ENCODE data around the gene SLC2A8.

Gene SLC2A8

DNA sequence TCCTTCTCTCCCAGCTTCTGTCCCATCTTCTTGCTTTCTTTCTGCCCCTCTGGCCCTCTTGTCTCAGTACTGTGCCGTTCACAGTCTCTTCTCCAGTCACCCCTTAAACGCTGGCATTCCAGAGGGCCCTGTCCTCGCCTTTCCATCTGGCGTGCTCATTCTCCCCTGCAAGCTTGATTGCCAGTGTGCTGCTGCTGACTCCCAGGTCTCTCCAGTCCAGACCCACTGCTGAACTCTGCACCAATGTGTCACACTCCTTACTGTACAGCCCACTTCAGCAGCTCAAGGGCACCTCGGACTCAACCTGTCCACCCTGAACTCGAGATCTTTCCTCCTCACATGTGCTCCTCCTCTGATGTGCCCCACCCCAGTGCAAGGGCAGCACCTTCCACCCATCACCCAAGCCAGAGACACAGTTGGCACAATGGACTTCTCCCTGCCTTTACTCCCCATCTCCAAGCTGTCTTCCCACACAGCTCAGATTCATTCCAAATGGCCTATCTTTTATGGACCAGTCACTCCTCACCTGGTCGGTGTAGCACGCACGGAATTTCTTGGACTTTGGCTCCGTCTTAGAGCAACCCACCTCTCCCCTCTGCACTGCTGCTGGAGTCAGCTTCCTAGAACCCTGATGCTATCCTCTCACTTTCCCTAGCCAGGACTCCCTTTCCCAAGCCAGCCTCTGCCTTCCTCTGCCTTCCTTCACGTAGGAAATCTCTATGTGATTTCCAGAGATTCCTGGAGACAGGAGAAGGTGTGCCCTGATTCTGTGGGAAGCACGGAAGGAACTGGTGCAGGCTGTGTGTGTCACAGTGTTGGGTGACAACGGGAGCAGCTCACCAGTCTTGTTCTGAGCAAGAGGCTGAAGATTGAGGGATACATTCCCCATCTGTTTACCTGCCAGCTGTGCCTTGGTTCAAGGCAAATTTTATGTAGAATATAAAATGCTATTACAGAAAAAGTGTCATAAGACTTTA, 26.0 kb upstream of the SLC2A8 start:
- CTCF ChIA-PET: interaction anchor here (1.7 kb wide), 1 partner anchor 10 kb away, joined by 5 read pairs; no protein-coding TSS in a partner anchor
- POLR2A ChIA-PET: interaction anchor here (1.4 kb wide), 1 partner anchor 10 kb away, joined by 3 read pairs; no protein-coding TSS in a partner anchor
- DNase-seq (ENCODE audit: extremely low spot score): no peak
- no peak for TF ChIP-seq HDGF (IDR thresholded peaks at IDR 0.05; ENCODE audit: borderline replicate concordance)
- TF ChIP-seq, protein P1, sequence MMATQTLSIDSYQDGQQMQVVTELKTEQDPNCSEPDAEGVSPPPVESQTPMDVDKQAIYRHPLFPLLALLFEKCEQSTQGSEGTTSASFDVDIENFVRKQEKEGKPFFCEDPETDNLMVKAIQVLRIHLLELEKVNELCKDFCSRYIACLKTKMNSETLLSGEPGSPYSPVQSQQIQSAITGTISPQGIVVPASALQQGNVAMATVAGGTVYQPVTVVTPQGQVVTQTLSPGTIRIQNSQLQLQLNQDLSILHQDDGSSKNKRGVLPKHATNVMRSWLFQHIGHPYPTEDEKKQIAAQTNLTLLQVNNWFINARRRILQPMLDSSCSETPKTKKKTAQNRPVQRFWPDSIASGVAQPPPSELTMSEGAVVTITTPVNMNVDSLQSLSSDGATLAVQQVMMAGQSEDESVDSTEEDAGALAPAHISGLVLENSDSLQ (IDR thresholded peaks at IDR 0.05): no peak
- TF ChIP-seq LEF1 (IDR thresholded peaks at IDR 0.05; ENCODE audit: borderline replicate concordance): no peak
- no peak for TF ChIP-seq SP1 (IDR thresholded peaks at IDR 0.05)
- TF ChIP-seq BHLHE40 (IDR thresholded peaks at IDR 0.05; ENCODE audit: borderline replicate concordance): no peak
- TF ChIP-seq L3MBTL2 (conservative IDR thresholded peaks at IDR 0.05): no peak
- no peak for TF ChIP-seq SUZ12 (IDR thresholded peaks at IDR 0.05)
- TF ChIP-seq FOXM1 (IDR thresholded peaks at IDR 0.05; ENCODE audit: borderline replicate concordance): no peak
- TF ChIP-seq NFRKB (IDR thresholded peaks at IDR 0.05): no peak
- TF ChIP-seq FOXK2 (IDR thresholded peaks at IDR 0.05): no peak
- no peak for TF ChIP-seq CTBP1 (IDR thresholded peaks at IDR 0.05; ENCODE audit: borderline replicate concordance)
- TF ChIP-seq ELF4 (IDR thresholded peaks at IDR 0.05): no peak
- TF ChIP-seq FOXA1 (IDR thresholded peaks at IDR 0.05): no peak
- no peak for TF ChIP-seq ZNF384 (IDR thresholded peaks at IDR 0.05)
- no peak for TF ChIP-seq ARNT (IDR thresholded peaks at IDR 0.05)
- TF ChIP-seq TARDBP (IDR thresholded peaks at IDR 0.05): no peak

GRCh38 chr9:127380479-127380878, 16.5 kb upstream of the SLC2A8 start:
- ChIA-PET CTCF (no interaction called here), POLR2A (no interaction called here)
- TF ChIP-seq LEF1 (IDR thresholded peaks at IDR 0.05; ENCODE audit: borderline replicate concordance): no peak
- no peak for TF ChIP-seq FOXM1 (IDR thresholded peaks at IDR 0.05; ENCODE audit: borderline replicate concordance)
- no peak for TF ChIP-seq SP1 (IDR thresholded peaks at IDR 0.05)
- DNase-seq (ENCODE audit: extremely low spot score): no peak

- POLR2A ChIA-PET: interaction anchor here (1.0 to 1.5 kb wide), 2 partner anchors 14 to 42 kb away, joined by 3 read pairs; partner anchors contain the start of gene ZNF79
- DNase-seq (ENCODE audit: extremely low spot score): no peak
- no peak for TF ChIP-seq TARDBP (IDR thresholded peaks at IDR 0.05)
- no peak for TF ChIP-seq L3MBTL2 (conservative IDR thresholded peaks at IDR 0.05)
- no peak for TF ChIP-seq ARNT (IDR thresholded peaks at IDR 0.05)
- no peak for TF ChIP-seq SUZ12 (IDR thresholded peaks at IDR 0.05)
- no peak for TF ChIP-seq ELF4 (IDR thresholded peaks at IDR 0.05)
- no peak for TF ChIP-seq BHLHE40 (IDR thresholded peaks at IDR 0.05; ENCODE audit: borderline replicate concordance)
- TF ChIP-seq FOXA1 (IDR thresholded peaks at IDR 0.05): no peak
- no peak for TF ChIP-seq FOXM1 (IDR thresholded peaks at IDR 0.05; ENCODE audit: borderline replicate concordance)
- TF ChIP-seq, protein P1 (IDR thresholded peaks at IDR 0.05): no peak
- TF ChIP-seq FOXK2 (IDR thresholded peaks at IDR 0.05): no peak
- TF ChIP-seq LEF1 (IDR thresholded peaks at IDR 0.05; ENCODE audit: borderline replicate concordance): no peak
- no peak for TF ChIP-seq NFRKB (IDR thresholded peaks at IDR 0.05)
- CTCF ChIA-PET: no interaction called here
Observed at GRCh38 chr9:127382541-127382940, 14.4 kb upstream of the SLC2A8 start.

- CTCF ChIA-PET: no interaction called here
- no peak for DNase-seq (ENCODE audit: extremely low spot score)
- TF ChIP-seq SP1 (IDR thresholded peaks at IDR 0.05): no peak
- TF ChIP-seq NFRKB (IDR thresholded peaks at IDR 0.05): no peak
- no peak for TF ChIP-seq ELF4 (IDR thresholded peaks at IDR 0.05)
- no peak for TF ChIP-seq LEF1 (IDR thresholded peaks at IDR 0.05; ENCODE audit: borderline replicate concordance)
- TF ChIP-seq ARNT (IDR thresholded peaks at IDR 0.05): no peak
- no peak for TF ChIP-seq ZNF384 (IDR thresholded peaks at IDR 0.05)
- no peak for TF ChIP-seq TARDBP (IDR thresholded peaks at IDR 0.05)
- TF ChIP-seq, protein P1 (IDR thresholded peaks at IDR 0.05): no peak
- no peak for TF ChIP-seq FOXA1 (IDR thresholded peaks at IDR 0.05)
- TF ChIP-seq FOXM1 (IDR thresholded peaks at IDR 0.05; ENCODE audit: borderline replicate concordance): no peak
- no peak for TF ChIP-seq SUZ12 (IDR thresholded peaks at IDR 0.05)
- POLR2A ChIA-PET: no interaction called here
Observed at GRCh38 chr9:127384016-127384730, 12.8 kb upstream of the SLC2A8 start.

DNA sequence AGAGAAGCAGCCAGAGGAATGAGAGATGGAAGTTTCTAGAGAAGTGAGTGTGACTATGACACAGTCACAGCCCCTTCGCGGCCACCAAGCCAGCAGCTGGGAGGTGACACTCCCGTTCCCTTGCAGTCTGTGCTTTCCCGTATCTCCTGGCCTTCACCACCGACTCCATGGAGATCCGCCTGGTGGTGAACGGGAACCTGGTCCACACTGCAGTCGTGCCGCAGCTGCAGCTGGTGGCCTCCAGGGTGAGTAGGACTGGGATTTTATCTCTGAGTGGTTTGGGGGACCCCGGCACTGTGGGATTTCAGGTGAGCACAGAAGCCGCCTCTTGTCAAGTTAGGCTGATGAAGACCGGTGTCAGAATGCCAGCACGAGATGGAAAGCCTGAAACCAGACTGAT, 12.1 kb upstream of the SLC2A8 start:
- TF ChIP-seq FOXA1 (IDR thresholded peaks at IDR 0.05): no peak
- DNase-seq (ENCODE audit: extremely low spot score): no peak
- ChIA-PET CTCF (no interaction called here), POLR2A (no interaction called here)

GRCh38 chr9:127386249-127386648, 10.7 kb upstream of the SLC2A8 start:
- ChIA-PET POLR2A (interaction anchor here (1.0 kb wide), 1 partner anchor 38 kb away, joined by 3 read pairs; the partner anchor contains the start of gene ZNF79), CTCF (no interaction called here)
- no peak for DNase-seq (ENCODE audit: extremely low spot score)
- TF ChIP-seq ARNT (IDR thresholded peaks at IDR 0.05) (peak; percentile 67; the same call in 1 of the 2 replicates), FOXA1 (IDR thresholded peaks at IDR 0.05) (no peak), NFRKB (IDR thresholded peaks at IDR 0.05) (no peak), HDGF (IDR thresholded peaks at IDR 0.05; ENCODE audit: borderline replicate concordance) (no peak), FOXK2 (IDR thresholded peaks at IDR 0.05) (no peak), SUZ12 (IDR thresholded peaks at IDR 0.05) (no peak), SP1 (IDR thresholded peaks at IDR 0.05) (no peak), ELF4 (IDR thresholded peaks at IDR 0.05) (no peak), ZNF384 (IDR thresholded peaks at IDR 0.05) (no peak; the same call in 1 of the 2 replicates), LEF1 (IDR thresholded peaks at IDR 0.05; ENCODE audit: borderline replicate concordance) (no peak), TARDBP (IDR thresholded peaks at IDR 0.05) (no peak), BHLHE40 (IDR thresholded peaks at IDR 0.05; ENCODE audit: borderline replicate concordance) (no peak), CTBP1 (IDR thresholded peaks at IDR 0.05; ENCODE audit: borderline replicate concordance) (peak; percentile 65; the same call in 1 of the 2 replicates), FOXM1 (IDR thresholded peaks at IDR 0.05; ENCODE audit: borderline replicate concordance) (no peak), L3MBTL2 (conservative IDR thresholded peaks at IDR 0.05) (no peak)
- TF ChIP-seq, protein P1 (IDR thresholded peaks at IDR 0.05): peak; percentile 90
